Sigmoid colon (tissue), 4 donors: ENCODE results near the gene DPP6.

Experiments
- CTCF ChIP-seq, 4 experiments: fragments of 450-650 bp in 3 of 4; fragments of 200-600 bp in 1 of 4; IDR thresholded peaks; one replicate each; pipeline ENCODE4 v1.5.1; 2016 to 2019; ENCODE audit warnings: antibody characterized with exemption in 4 of 4, mild to moderate bottlenecking in 3 of 4, moderate library complexity in 2 of 4
- POLR2AphosphoS5 ChIP-seq, 4 donors: sonication (generic); formaldehyde crosslinking; IDR thresholded peaks; one replicate each; pipeline ENCODE4 v1.6.1; 2017; ENCODE audit warnings: antibody characterized with exemption in 4 of 4

DNA sequence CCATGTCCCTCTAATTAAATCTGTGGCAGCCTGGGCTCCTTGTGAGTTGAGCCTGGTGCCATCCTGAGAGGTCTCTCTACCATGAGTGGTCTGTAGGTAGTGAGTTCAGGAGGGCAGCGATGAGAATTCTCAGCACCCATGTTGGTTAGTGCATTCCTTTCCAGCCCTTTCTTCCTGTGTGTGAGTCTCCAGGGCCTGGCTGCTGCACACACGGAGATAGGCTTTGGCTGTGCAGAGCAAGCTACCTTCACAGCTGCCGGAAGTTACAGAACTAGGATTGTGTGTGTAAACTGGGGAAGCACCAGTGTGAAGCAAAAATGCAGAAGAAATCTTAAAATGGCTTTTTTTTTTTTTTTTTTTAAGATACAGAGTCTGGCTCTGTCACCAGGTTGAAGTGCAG is 592.2 kb downstream of the DPP6 start:
- TF ChIP-seq CTCF (IDR thresholded peaks at IDR 0.05) (no peak), POLR2AphosphoS5 (IDR thresholded peaks at IDR 0.05) (no peak)
